ENCODE measurements around the gene DGUOK. TPM values are rescaled to one million over a fixed set of nuclear protein-coding genes. Genes with fewer than 3 reads are reported as not detected.

Gene DGUOK
- total and polyA plus RNA-seq, 4 donors = 19.6 to 49.7 (median 28.3) TPM

- Histone ChIP-seq H3K4me1 (ENCODE audit: control insufficient read depth in 4 of 4, insufficient read depth in 4 of 4, low read length in 3 of 4) (peaks cover 2 to 15% (median 11%) of the 10 kb centered on the region in 4 donors), H3K27ac (ENCODE audit: low read depth in 1 of 2, low read length in 2 of 2) (no peak overlapping the region), H3K36me3 (ENCODE audit: control insufficient read depth in 4 of 4, insufficient read depth in 3 of 4, low read depth in 1 of 4, low read length in 3 of 4) (no peaks in the 10 kb centered on the region), H3K4me3 (ENCODE audit: low read depth in 1 of 3, low read length in 3 of 3) (no peak overlapping the region), H3K27me3 (ENCODE audit: control insufficient read depth in 4 of 4, insufficient read depth in 4 of 4, low read length in 3 of 4) (peaks cover 0 to 3% (median 0%) of the 10 kb centered on the region in 4 donors), H3K9ac (ENCODE audit: low read depth in 1 of 2, low read length in 2 of 2) (no peak overlapping the region), H3K9me3 (ENCODE audit: control insufficient read depth in 4 of 4, low read length in 3 of 4) (no peaks in the 10 kb centered on the region)
- 94% methylated on average over 1 of the region's 1 CpG for WGBS
- no peak for DNase-seq (ENCODE audit: low spot score)
- TF ChIP-seq ATF3 (IDR thresholded peaks at IDR 0.05) (no peak), JUND (IDR thresholded peaks at IDR 0.05) (no peak), SP1 (IDR thresholded peaks at IDR 0.05) (no peak), GABPA (IDR thresholded peaks at IDR 0.05 in 1 of 2, conservative IDR thresholded peaks at IDR 0.05 in 1 of 2) (no peak), EGR1 (IDR thresholded peaks at IDR 0.05; ENCODE audit: low read depth in 2 of 2) (no peak), NR2F2 (IDR thresholded peaks at IDR 0.05) (no peak), RXRA (IDR thresholded peaks at IDR 0.05) (no peak), TAF1 (conservative IDR thresholded peaks at IDR 0.05) (no peak), FOXA1 (IDR thresholded peaks at IDR 0.05) (no peak), HNF4G (IDR thresholded peaks at IDR 0.05) (no peak)
- TF ChIP-seq, protein P1, sequence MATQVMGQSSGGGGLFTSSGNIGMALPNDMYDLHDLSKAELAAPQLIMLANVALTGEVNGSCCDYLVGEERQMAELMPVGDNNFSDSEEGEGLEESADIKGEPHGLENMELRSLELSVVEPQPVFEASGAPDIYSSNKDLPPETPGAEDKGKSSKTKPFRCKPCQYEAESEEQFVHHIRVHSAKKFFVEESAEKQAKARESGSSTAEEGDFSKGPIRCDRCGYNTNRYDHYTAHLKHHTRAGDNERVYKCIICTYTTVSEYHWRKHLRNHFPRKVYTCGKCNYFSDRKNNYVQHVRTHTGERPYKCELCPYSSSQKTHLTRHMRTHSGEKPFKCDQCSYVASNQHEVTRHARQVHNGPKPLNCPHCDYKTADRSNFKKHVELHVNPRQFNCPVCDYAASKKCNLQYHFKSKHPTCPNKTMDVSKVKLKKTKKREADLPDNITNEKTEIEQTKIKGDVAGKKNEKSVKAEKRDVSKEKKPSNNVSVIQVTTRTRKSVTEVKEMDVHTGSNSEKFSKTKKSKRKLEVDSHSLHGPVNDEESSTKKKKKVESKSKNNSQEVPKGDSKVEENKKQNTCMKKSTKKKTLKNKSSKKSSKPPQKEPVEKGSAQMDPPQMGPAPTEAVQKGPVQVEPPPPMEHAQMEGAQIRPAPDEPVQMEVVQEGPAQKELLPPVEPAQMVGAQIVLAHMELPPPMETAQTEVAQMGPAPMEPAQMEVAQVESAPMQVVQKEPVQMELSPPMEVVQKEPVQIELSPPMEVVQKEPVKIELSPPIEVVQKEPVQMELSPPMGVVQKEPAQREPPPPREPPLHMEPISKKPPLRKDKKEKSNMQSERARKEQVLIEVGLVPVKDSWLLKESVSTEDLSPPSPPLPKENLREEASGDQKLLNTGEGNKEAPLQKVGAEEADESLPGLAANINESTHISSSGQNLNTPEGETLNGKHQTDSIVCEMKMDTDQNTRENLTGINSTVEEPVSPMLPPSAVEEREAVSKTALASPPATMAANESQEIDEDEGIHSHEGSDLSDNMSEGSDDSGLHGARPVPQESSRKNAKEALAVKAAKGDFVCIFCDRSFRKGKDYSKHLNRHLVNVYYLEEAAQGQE (IDR thresholded peaks at IDR 0.05) = no peak
- TF ChIP-seq, protein P2, sequence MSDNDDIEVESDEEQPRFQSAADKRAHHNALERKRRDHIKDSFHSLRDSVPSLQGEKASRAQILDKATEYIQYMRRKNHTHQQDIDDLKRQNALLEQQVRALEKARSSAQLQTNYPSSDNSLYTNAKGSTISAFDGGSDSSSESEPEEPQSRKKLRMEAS (IDR thresholded peaks at IDR 0.05) = no peak
Observed at GRCh38 chr2:73976803-73977202, 50.1 kb downstream of the DGUOK start.

DNA sequence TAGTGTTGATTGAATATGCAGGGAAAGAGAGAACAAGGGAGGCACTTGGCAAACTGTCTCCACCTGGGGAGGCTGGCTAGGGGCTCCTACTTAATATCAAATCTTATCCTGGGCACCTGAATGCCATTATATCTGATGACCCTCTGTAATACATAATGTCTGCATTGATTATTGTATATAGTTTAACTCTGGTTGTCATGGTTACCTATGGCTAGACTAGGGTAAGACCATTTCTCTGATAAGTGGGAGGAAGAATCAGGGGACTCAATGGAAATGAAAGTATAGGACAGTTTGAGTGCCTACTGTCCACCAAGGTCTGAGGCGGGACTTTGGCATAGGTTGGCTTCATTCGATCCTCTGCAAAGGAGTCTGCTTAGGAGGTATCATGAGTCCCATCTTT lies 50.8 kb downstream of the DGUOK start:
- 93% methylated on average over 2 of the region's 2 CpGs for WGBS
- H3K9ac ChIP-seq (ENCODE audit: low read depth in 1 of 2, low read length in 2 of 2) = no peak overlapping the region
- no peaks in the 10 kb centered on the region for H3K36me3 ChIP-seq (ENCODE audit: control insufficient read depth in 4 of 4, insufficient read depth in 3 of 4, low read depth in 1 of 4, low read length in 3 of 4)
- peaks cover 5 to 21% (median 15%) of the 10 kb centered on the region in 4 donors for H3K4me1 ChIP-seq (ENCODE audit: control insufficient read depth in 4 of 4, insufficient read depth in 4 of 4, low read length in 3 of 4)
- TF ChIP-seq RXRA (IDR thresholded peaks at IDR 0.05) = no peak
- TF ChIP-seq HNF4G (IDR thresholded peaks at IDR 0.05) = no peak
- no peak overlapping the region for H3K4me3 ChIP-seq (ENCODE audit: low read depth in 1 of 3, low read length in 3 of 3)
- no peak overlapping the region for H3K27ac ChIP-seq (ENCODE audit: low read depth in 1 of 2, low read length in 2 of 2)
- peaks cover 0 to 3% (median 0%) of the 10 kb centered on the region in 4 donors for H3K27me3 ChIP-seq (ENCODE audit: control insufficient read depth in 4 of 4, insufficient read depth in 4 of 4, low read length in 3 of 4)
- no peaks in the 10 kb centered on the region for H3K9me3 ChIP-seq (ENCODE audit: control insufficient read depth in 4 of 4, low read length in 3 of 4)
- DNase-seq (ENCODE audit: low spot score) = no peak

- H3K27me3 ChIP-seq (ENCODE audit: control insufficient read depth in 4 of 4, insufficient read depth in 4 of 4, low read length in 3 of 4) = peaks cover 0 to 3% (median 0%) of the 10 kb centered on the region in 4 donors
- no peak overlapping the region for H3K9ac ChIP-seq (ENCODE audit: low read depth in 1 of 2, low read length in 2 of 2)
- H3K4me1 ChIP-seq (ENCODE audit: control insufficient read depth in 4 of 4, insufficient read depth in 4 of 4, low read length in 3 of 4) = peaks cover 7 to 31% (median 25%) of the 10 kb centered on the region in 4 donors
- WGBS = 40% methylated on average over 5 of the region's 5 CpGs
- DNase-seq (ENCODE audit: low spot score) = no peak
- H3K27ac ChIP-seq (ENCODE audit: low read depth in 1 of 2, low read length in 2 of 2) = no peak overlapping the region
- H3K9me3 ChIP-seq (ENCODE audit: control insufficient read depth in 4 of 4, low read length in 3 of 4) = no peaks in the 10 kb centered on the region
- H3K4me3 ChIP-seq (ENCODE audit: low read depth in 1 of 3, low read length in 3 of 3) = no peak overlapping the region
- H3K36me3 ChIP-seq (ENCODE audit: control insufficient read depth in 4 of 4, insufficient read depth in 3 of 4, low read depth in 1 of 4, low read length in 3 of 4) = no peaks in the 10 kb centered on the region
- TF ChIP-seq, protein P3, sequence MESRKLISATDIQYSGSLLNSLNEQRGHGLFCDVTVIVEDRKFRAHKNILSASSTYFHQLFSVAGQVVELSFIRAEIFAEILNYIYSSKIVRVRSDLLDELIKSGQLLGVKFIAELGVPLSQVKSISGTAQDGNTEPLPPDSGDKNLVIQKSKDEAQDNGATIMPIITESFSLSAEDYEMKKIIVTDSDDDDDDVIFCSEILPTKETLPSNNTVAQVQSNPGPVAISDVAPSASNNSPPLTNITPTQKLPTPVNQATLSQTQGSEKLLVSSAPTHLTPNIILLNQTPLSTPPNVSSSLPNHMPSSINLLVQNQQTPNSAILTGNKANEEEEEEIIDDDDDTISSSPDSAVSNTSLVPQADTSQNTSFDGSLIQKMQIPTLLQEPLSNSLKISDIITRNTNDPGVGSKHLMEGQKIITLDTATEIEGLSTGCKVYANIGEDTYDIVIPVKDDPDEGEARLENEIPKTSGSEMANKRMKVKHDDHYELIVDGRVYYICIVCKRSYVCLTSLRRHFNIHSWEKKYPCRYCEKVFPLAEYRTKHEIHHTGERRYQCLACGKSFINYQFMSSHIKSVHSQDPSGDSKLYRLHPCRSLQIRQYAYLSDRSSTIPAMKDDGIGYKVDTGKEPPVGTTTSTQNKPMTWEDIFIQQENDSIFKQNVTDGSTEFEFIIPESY (IDR thresholded peaks at IDR 0.05) = no peak
- TF ChIP-seq SP1 (IDR thresholded peaks at IDR 0.05) = no peak
- no peak for TF ChIP-seq HNF4G (IDR thresholded peaks at IDR 0.05)
- TF ChIP-seq, protein P2 (IDR thresholded peaks at IDR 0.05) = no peak
- TF ChIP-seq FOXA1 (IDR thresholded peaks at IDR 0.05) = no peak
- TF ChIP-seq, protein P1 (IDR thresholded peaks at IDR 0.05) = no peak
- no peak for TF ChIP-seq GABPA (IDR thresholded peaks at IDR 0.05 in 1 of 2, conservative IDR thresholded peaks at IDR 0.05 in 1 of 2)
- TF ChIP-seq JUND (IDR thresholded peaks at IDR 0.05) = no peak
- TF ChIP-seq TAF1 (conservative IDR thresholded peaks at IDR 0.05) = no peak
- no peak for TF ChIP-seq NR2F2 (IDR thresholded peaks at IDR 0.05)
- TF ChIP-seq RAD21 (IDR thresholded peaks at IDR 0.05) = no peak
- TF ChIP-seq YY1 (IDR thresholded peaks at IDR 0.05) = no peak
- TF ChIP-seq ATF3 (IDR thresholded peaks at IDR 0.05) = no peak
- TF ChIP-seq HNF4A (conservative IDR thresholded peaks at IDR 0.05) = no peak
Observed at GRCh38 chr2:73979021-73979420, 52.3 kb downstream of the DGUOK start.

Measured in liver (tissue), 9 donors.